HG02798 (cell line): ENCODE results near the gene GULP1.
"Not testable (repeated sequence)": the region's sequence is repeated elsewhere in the genome, so short reads cannot be mapped to it uniquely, and the experiment has no call there.

Experiments
- ATAC-seq: cut with Tn5 transposase; IDR thresholded peaks from one replicate; pipeline ENCODE4 v1.9.1; 2021; ENCODE audit warnings: mild to moderate bottlenecking; ENCODE audit not compliant: unreplicated experiment, poor library complexity

GULP1 gene, protein sequence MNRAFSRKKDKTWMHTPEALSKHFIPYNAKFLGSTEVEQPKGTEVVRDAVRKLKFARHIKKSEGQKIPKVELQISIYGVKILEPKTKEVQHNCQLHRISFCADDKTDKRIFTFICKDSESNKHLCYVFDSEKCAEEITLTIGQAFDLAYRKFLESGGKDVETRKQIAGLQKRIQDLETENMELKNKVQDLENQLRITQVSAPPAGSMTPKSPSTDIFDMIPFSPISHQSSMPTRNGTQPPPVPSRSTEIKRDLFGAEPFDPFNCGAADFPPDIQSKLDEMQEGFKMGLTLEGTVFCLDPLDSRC

DNA sequence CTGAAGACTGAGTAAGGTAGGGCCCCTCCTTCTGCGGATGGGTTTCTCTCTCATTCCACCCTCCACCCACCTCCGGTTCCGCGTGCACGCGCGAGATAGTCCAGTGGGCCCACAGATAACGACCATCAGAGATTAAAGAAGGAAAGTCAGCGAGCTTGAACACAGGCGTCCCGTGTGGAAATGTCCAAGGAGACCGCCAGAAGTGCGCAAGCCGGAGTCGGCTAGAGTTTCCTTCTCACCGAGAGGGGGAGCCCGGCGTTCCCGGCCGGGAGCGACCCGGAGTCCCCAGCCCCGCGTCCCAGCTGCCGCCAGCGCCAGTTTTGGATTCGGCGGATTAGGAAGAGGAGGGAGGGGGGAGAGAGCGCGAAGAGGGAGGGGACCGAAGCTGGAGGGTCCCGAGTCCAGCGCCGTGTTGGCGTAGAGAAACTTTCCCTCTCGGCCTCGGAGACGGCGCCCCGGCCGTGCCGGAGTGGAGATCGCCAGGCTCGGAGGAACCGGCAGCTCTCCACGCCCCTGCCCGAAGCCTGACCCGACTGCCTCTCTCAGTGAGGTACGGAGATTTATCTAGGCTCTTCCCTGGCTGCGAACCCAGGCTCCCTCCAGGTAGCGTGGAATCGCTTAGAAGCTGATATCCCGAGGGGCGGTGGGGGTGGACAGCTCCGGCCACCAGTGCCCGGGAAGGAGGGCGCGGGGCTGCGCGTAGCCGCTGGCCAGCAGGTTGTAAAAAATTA is at the start of gene GULP1:
TSS of gene GULP1 (plus strand) at position 258 of the 731 bp plus-strand sequence. CDS start 185,829 bp downstream, outside the sequence.
- no peak for ATAC-seq

DNA sequence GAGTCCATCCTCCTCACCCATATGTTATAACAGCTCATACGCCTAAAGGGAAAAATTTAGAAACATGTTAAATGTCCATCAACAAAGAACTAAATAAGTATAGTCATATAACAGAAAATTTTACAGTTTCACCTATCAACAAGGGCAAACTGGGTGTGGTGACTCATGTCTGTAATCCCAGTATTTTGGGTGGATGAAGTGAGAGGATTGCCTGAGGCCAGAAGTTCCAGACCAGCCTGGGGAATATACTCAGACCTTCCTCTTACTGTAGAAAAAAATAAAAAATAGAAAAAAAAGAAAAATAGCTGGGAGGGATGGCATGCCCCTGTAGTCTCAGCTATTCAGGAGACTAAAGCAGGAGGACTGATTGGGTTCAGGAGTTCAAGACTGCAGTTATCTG is 48.3 kb upstream of the GULP1 start:
- ATAC-seq, result no peak

DNA sequence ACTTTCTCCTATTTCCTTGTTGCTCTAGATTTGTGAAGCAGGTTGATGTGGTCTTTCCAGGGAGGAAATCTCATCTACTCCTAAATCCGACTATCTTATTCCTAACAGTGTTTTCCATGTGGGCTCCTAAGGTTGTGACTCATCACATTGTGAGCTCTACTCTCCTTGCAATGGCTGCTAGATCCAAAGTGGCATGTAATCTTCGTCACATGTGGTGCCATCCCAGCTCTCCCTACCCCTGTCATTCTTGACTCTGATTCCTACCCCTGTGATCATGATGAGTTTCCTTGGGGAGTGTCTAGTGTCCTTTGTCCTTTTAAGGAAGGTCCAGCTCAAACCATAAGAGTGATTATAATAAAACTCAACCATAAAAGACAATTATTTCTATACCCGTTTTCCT is 47.3 kb upstream of the GULP1 start:
- ATAC-seq, result no peak

DNA sequence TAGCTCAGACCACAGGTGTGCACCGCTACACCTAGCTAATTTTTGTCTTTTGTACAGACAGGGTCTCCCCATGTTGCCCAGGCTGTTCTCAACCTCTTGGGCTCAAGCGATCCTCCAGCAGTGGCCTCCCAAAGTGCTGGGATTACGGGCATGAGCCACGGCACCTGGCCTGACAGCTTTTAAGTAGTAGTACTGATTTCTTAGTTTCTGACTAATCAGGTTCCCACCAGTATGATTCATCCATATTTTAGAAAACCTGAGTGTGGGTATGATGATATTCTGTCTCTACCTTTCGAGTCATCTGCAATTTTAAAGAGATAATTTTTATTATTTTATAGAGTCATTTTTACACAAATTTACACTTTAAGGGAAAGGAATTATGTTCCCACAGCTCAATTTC is 46.4 kb upstream of the GULP1 start:
- ATAC-seq, result no peak

DNA sequence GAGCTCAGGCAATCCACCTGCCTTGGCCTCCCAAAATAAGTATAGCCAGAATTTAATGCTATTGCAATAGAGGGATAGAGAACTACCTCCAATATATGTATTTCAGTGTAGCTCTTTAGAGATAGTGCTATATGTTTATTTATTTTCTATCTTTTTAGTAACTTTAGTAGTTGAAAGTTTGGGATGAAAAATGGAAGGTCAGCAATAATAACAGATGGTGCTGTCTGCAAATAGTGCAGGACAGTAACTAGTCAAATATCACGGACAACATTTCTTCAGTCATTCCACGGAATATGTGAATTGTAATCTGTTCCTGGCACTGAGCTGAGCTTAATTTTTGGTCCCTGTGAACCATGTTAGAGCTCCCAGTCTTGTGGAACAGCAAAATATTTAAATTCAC is 43.2 kb upstream of the GULP1 start:
- ATAC-seq, result no peak

DNA sequence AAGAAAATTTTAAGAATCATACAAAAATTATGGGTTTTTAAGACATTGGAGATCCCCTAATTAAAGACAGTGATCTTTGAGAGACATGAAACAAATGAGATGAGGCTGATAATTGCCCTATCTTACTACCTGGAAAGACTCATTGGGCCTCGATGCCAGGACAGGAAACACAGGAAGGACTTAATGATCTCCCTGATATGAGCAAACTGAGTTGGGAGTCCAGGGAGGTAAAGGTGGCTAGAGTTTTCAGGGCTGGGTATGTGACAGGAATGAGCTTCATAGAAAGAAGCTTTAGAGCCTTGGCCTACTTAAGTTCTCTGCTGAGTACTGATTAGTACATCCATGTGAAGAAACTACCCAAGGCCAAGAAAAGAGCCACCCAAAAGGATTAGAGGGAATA is 40.6 kb upstream of the GULP1 start:
- ATAC-seq, result no peak

DNA sequence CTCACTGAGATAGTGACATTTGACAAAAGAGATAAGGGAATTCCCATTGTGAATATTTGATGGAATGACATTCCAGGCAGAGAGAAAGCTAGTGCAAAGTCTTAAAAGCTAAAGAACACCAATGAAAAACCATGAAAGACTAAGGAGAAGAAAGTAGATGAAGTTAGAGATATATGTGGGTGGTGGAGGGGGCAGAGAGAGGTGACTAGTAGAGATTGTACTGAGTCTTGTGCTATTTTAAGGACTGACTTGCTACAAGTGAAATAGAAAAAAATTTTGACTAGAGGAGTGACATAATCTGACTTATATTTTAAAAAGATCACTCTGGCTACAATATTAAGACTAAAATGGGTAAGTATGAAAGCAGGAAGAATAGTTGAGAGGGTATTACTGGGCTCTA is 35.3 kb upstream of the GULP1 start:
- no peak for ATAC-seq

DNA sequence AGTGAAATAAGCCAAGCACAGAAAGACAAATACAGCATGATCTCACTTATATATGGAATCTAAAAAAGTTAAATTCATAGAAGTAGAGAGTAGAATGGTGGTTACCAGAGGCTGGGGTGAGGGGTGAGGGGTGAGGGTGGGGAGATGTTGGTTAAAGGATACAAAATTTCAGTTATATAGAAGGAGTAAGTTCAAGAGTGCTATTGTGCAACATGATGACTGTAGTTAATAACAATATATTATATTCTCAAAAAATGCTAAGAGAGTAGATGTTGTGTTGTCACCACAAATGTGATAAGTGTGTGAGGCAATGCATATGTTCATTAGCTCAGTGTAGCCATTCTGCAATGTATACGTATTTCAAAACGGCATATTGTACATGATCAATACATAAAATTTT is 26.4 kb upstream of the GULP1 start:
- no peak for ATAC-seq

DNA sequence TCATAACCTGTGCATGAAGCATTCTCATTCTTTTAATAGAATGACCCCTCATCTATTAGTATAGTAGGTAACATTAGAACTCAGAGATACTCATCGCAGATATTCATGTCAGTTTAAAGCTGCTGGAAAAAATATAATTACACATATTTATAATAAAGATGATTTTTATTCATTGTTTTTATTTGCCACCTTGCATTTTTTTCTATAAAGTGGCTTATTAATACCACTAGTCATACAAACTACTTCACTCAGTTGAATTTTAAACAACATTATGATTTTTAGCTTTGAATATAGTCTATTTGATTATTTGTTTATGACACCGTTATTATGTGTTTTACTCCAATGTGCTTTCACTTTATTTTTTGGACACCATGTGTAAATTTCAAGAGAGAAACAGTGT is 23.9 kb upstream of the GULP1 start:
- no peak for ATAC-seq

DNA sequence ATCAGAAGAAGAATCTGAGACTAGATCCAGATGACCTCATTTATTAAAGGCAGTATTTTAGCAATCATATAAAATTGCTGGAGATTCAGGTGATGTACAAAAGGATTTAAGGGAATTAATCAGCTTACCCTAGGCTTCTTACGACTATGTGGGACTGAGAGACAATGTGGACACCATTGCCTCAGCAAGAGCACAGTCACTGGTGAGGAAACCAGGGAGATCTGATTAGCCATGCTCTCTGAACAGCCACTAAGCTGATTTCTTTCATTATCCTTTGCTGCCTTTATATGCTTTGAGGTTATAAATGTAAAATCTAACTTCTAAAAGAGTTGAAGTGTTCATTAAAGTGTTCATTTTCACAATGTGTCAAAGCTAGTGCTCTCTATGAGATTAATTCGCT is 22.7 kb upstream of the GULP1 start:
- no peak for ATAC-seq

DNA sequence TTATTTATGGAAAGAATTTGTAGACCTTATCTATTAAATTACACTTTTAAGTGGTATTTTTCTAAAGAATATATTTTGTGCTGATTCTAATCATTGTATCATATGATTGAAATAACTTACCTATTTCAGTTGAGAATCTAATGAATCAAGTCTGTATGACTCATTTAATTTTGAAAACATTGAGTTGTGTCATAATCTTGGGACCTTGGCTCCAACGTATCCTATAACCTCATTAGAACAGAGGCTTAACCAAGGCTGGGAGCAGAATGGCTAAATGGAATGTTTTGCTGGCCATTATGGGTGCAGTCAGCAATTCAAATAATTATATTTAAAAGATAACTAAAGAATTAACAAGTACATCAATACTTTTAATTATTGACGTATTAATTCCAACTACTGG is 19.6 kb upstream of the GULP1 start:
- ATAC-seq, result no peak

DNA sequence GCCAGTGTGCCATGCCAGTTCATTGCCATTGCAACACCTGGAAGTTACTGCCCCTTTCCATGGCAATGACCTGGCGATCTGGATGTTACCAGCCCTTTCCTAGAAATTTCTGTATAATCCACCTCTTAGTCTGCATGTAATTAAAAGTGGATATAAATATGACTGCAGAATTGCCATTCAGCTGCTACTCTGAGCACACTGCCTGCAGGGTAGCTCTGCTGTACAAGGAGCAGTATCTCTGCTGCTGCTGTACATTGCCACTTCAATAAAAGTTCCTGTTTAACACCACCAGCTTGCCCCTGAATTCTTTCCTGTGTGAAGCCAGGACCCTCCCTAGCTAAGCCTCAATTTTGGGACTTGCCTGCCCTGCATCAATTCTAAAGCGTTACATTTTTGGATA is 17.4 kb upstream of the GULP1 start:
- no peak for ATAC-seq

DNA sequence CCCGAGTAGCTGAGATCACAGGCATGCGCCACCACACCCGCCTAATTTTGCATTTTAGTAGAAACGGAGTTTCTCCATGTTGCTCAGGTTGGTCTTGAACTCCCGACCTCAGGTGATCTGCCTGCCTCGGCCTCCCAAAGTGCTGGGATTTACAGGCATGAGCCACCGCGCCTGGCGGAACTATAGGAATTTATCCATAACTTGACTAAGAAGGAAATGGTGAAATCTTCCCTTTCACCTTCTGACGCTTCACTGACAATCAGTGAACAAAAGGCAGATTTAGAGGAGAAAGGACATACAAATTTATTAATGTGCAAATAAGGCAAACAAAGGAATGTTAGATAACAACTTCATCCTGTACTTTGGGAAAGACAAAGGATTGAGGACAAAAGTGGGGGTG is 15.4 kb upstream of the GULP1 start:
- ATAC-seq, result no peak

DNA sequence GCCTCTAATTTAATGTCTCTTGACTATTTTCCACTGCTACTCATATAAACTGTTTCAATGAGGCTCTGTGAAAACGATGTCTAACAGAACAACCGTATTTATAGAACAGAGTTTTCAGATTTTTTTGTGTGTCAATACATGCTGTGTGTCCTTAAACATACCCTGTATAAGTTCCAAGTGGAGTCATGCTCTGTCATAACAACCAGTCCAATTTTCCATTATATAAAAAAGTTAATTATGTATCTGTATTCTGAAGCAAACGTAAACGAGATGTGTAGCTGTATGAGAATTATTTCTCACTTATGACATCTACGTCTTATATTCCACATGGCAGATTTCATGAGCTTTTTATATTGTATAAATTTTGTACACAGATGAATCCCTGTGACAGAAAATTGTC is 13.9 kb upstream of the GULP1 start:
- ATAC-seq, result no peak

DNA sequence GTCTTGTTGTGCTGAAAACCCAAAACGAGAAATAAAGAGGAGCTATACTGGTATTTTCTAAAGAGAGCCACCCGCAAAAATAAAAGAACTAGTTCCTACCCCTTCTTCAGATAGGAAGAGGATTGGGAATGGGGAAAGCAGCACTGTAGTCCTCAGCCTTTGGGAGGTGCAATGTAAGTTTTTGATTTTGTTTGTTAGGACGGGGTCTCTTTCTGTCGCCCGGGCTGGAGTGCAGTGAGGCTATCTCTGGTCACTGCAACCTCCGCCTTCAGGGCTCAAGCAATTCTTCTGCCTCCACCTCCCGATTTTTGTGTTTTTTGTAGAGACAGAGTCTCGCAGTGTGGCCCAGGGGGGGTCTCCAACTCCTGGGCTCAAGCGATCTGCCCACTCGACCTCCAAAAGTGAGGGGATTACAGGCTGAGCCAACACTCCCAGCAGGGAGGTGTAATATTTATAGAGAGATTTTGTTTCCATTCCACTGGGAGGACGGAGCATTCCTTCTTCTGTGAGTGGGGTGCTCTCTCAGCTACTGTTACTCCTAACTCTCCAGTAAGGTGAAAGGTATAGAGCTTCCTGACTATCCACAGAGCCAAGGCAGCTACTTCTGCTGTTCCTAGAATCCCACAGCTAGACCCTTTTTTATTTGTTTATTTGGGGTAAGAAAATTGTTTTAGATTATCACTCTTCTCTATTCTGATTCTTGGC is 13.1 kb upstream of the GULP1 start:
- ATAC-seq, result no peak

DNA sequence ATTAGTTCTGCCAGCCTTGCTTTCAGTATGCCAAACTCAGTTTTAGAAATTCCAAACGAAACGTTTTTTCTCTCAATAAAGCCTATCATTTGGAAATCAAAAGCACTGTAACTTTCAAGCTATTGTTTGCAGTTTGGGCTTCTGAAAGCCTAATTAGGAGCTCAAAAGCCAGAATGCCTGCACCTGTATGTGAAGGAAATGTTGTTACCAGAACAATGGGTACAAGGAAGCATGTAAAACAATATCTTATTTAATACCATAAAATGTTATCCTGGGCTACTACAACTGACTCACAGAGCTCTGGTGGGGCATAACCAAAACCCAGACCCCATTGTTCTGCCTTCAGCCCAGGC is 12.6 kb upstream of the GULP1 start:
- no peak for ATAC-seq

DNA sequence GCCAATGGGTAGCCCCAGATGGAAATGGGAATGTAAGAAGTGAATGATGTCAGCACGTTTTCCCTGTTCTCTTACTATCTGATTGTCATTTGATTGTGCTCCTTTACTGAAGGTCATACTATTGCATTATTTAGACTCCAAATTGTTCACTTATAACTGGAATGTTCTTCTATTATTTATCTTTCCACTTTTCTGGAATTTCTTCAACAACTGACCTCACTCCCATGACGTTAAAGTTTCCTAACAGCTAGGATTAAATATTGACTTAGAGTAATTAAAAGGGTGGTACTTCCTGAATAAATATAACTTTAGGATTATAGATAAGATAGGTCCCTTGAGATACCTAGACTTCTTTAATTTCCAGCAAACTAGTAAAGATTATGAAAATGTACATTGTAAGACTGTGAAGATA is 10.9 kb upstream of the GULP1 start:
- no peak for ATAC-seq

DNA sequence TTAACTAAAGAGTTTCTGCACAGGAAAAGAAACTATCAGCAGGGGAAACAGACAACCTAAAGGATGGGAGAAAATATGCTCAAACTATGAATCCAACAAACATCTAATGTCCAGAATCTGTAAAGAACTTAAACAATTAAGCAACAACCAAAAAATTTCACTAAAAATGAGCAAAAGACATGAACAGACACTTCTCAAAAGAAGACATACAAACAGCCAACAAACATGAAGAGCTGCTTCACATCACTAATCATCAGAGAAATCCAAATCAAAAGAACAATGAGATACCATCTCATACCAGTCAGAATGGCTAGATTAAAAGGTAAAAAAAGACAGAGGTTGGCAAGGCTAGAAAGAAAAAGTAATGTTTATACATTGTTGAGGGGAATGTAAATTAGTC is 8.8 kb upstream of the GULP1 start:
- no peak for ATAC-seq

DNA sequence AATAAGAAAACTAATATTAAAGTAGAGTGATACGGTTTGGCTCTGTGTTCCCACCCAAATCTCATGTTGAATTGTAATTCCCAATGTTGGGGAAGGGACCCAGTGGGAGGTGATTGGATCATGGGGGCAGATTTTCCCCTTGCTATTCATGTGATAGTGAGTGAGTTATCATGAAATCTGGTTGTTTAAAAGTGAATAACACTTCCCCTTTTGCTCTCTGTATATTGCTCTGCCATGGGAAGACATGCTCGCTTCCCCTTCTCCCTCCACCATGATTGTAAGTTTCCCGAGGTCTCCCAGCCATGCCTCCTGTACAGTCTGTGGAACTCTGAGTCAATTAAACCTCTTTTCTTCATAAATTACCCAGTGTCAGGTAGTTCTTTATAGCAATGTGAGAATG is 7.4 kb upstream of the GULP1 start:
- ATAC-seq, result not testable (repeated sequence)

DNA sequence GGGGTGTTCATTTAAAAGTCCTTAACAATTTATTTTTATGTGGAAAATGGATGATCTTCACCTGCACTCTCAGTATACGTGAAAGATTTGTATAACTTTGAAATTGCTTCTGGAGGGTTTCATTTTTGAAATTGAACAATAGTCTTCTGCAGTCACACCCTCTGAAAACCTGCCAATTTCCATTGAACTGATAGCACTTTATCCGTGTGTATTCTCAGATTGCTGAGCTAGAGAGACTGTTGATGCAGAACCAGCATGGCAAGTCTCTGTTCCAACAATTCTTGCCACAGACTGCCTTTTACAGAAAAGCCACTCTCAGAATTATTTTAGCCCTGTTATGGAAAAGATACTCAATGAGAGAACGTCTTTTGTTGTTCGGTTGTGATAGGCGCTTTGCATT is 6.6 kb upstream of the GULP1 start:
- no peak for ATAC-seq

DNA sequence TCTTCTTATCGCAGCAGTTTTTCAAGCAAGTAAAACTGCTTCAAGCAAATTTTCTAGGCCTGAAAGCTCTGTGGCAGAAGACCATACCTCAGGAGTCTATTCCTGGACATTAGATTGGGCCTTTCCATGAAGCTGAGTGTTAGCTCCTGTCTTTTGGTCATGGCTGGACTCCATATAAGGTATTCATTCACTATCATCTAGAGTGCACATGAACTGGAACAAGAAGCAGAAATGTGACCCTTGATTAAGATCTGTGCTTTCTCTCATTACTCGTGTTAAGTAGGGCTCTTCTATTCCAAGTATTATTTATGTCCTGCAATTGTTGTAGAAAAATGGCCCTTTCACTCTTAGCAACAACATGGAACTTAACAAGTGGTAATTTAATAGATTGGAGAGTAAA is 5.9 kb upstream of the GULP1 start:
- no peak for ATAC-seq
